Transverse colon (tissue), 4 donors: ENCODE results near the gene PIGU. TPM values are rescaled to one million over a fixed set of nuclear protein-coding genes. Genes with fewer than 3 reads are reported as not detected.

Experiments used
- DNase-seq: peaks from one replicate; pipeline ENCODE4 v3.0.0-alpha.2; 2019
- H3K27ac ChIP-seq, 4 donors: fragments of 200-600 bp; sonication (generic); 2 replicates each; pipeline ENCODE4 v1.5.1; 2016 to 2018; ENCODE audit warnings: inconsistent platforms in 4 of 4
- H3K27me3 ChIP-seq: fragments of 200-600 bp; sonication (generic); 2 replicates; pipeline ENCODE4 v1.5.1; 2017; ENCODE audit warnings: inconsistent platforms
- H3K36me3 ChIP-seq, 4 donors: fragments of 200-600 bp; sonication (generic); 2 replicates each; pipeline ENCODE4 v1.5.1; 2017 to 2019; ENCODE audit warnings: inconsistent platforms in 4 of 4
- H3K4me1 ChIP-seq, 4 donors: fragments of 200-600 bp; sonication (generic); 2 replicates each; pipeline ENCODE4 v1.5.1; 2017 to 2020; ENCODE audit warnings: inconsistent platforms in 4 of 4
- H3K4me3 ChIP-seq, 4 donors: fragments of 200-600 bp; sonication (generic); 1 replicate in 1 of 4; 2 replicates in 3 of 4; pipeline versions ENCODE4 v1.5.1 to v1.6.1; 2017 to 2019; ENCODE audit warnings: inconsistent platforms in 4 of 4
- H3K9me3 ChIP-seq, 2 donors: fragments of 200-600 bp; sonication (generic); 2 replicates each; pipeline ENCODE4 v1.5.1; 2017 to 2019; ENCODE audit warnings: inconsistent platforms in 2 of 2
- EP300 ChIP-seq: sonication (generic); formaldehyde crosslinking; IDR thresholded peaks from one replicate; pipeline ENCODE4 v1.6.1; 2017; ENCODE audit warnings: antibody characterized with exemption, low read depth
- POLR2A ChIP-seq: fragments of 450-650 bp; IDR thresholded peaks from one replicate; pipeline ENCODE4 v1.6.1; 2016; ENCODE audit warnings: antibody characterized with exemption, mild to moderate bottlenecking, moderate library complexity
- POLR2AphosphoS5 ChIP-seq, 3 donors: sonication (generic); formaldehyde crosslinking; IDR thresholded peaks; one replicate each; pipeline ENCODE4 v1.6.1; 2016; ENCODE audit warnings: antibody characterized with exemption in 3 of 3
- WGBS, 2 donors: methylation state at CpG; one replicate each; pipeline ENCODE4 v1.1.5; 2018; ENCODE audit warnings: low coverage in 1 of 2; 5-methylcytosine and 5-hydroxymethylcytosine counted together
- in situ Hi-C, 4 donors: fragments of 200-750 bp; cut with MboI; loops; one replicate each; pipeline versions ENCODE4 v1.15.0 to v1.15.1; 2017; ENCODE audit warnings: low sequenced_read_pairs in 3 of 4, low pct_ligation_motif_present in 1 of 4, low pct_unique_long_range_greater_than_20kb in 1 of 4
- intact Hi-C: fragments of 100-400 bp; cut with DNase I; formaldehyde crosslinking; loops from one replicate; pipeline ENCODE4 v1.15.1; 2023; ENCODE audit warnings: low total_unique reads
- total RNA-seq, 4 donors: library from RNA; depleted of rRNA; stranded (reverse); fragments of >200 nt; gene quantifications; one replicate each; pipeline ENCODE4 v1.1.0, GENCODE V29; 2016
- TF ChIP-seq, protein P1 (sequence below), 5 experiments: fragments of 200-600 bp in 3 of 5; fragments of 450-650 bp in 2 of 5; sonication (generic) in 3 of 5; IDR thresholded peaks; 1 replicate in 2 of 5; 2 replicates in 3 of 5; pipeline ENCODE4 v1.5.1; 2016 to 2017; ENCODE audit warnings: antibody characterized with exemption in 5 of 5, inconsistent platforms in 3 of 5, mild to moderate bottlenecking in 2 of 5, moderate library complexity in 1 of 5

Gene PIGU
- total RNA-seq, 4 donors from 2014 or later: 4.1 to 28.7 (median 16.8) TPM

- no peaks in the 10 kb centered on the region for H3K36me3 ChIP-seq
- no peaks in the 10 kb centered on the region for H3K27me3 ChIP-seq
- peaks cover 8 to 95% (median 47%) of the 10 kb centered on the region in 4 donors for H3K4me1 ChIP-seq
- intact Hi-C loops (no loop called here), in situ Hi-C loops (no loop called here)
- TF ChIP-seq, protein P1, sequence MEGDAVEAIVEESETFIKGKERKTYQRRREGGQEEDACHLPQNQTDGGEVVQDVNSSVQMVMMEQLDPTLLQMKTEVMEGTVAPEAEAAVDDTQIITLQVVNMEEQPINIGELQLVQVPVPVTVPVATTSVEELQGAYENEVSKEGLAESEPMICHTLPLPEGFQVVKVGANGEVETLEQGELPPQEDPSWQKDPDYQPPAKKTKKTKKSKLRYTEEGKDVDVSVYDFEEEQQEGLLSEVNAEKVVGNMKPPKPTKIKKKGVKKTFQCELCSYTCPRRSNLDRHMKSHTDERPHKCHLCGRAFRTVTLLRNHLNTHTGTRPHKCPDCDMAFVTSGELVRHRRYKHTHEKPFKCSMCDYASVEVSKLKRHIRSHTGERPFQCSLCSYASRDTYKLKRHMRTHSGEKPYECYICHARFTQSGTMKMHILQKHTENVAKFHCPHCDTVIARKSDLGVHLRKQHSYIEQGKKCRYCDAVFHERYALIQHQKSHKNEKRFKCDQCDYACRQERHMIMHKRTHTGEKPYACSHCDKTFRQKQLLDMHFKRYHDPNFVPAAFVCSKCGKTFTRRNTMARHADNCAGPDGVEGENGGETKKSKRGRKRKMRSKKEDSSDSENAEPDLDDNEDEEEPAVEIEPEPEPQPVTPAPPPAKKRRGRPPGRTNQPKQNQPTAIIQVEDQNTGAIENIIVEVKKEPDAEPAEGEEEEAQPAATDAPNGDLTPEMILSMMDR (IDR thresholded peaks at IDR 0.05): no peak
- peak in 1 of 3 donors; percentile 64 for TF ChIP-seq POLR2AphosphoS5 (IDR thresholded peaks at IDR 0.05)
- peak overlapping the region; percentile 75 to 81 (median 78) for H3K27ac ChIP-seq
- H3K9me3 ChIP-seq: no peaks in the 10 kb centered on the region
- H3K4me3 ChIP-seq: no peak overlapping the region
- WGBS, 2 donors: 78 to 86% methylated on average over 4 to 5 of the region's 5 CpGs
- no peak for DNase-seq
Observed at GRCh38 chr20:34637245-34638038, 39.5 kb downstream of the PIGU start.

- 48 to 49% methylated on average over 3 of the region's 3 CpGs for WGBS, 2 donors
Observed at GRCh38 chr20:34636648-34637047, 40.2 kb downstream of the PIGU start.

DNA sequence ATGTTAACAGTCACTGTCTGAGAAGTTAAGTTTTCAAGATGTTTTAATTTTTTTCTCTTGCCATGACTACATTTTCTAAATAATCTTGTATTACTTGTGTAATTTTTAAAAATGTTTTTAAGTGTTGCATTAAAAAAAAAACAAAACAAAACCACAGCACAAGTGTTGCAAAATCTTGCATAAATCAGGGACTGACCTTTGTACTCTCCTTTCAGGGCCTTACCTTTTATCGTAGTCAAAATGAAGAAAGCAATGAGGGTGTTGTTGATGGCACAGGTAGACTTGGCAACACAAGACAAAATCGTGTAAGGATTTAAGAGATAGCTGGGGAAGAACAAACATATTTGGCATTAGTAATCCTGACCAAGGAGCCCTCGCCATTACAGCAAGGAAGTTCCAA, 42.5 kb downstream of the PIGU start:
- H3K36me3 ChIP-seq: no peaks in the 10 kb centered on the region
- H3K27ac ChIP-seq: peak overlapping the region; percentile 70 to 85 (median 78)
- H3K27me3 ChIP-seq: no peaks in the 10 kb centered on the region
- intact Hi-C loops: no loop called here
- H3K4me3 ChIP-seq: no peak overlapping the region
- peaks cover 8 to 73% (median 42%) of the 10 kb centered on the region in 4 donors for H3K4me1 ChIP-seq
- WGBS, 2 donors: 53 to 86% methylated on average over 3 of the region's 3 CpGs
- H3K9me3 ChIP-seq: no peaks in the 10 kb centered on the region
- TF ChIP-seq, protein P1 (IDR thresholded peaks at IDR 0.05): no peak
- TF ChIP-seq EP300 (no peak), POLR2AphosphoS5 (IDR thresholded peaks at IDR 0.05) (no peak), POLR2A (no peak)
- no peak for DNase-seq
- in situ Hi-C loops: no loop called here

More at GRCh38 chr20:34636648-34637047, 40.2 kb downstream of the PIGU start:
- Histone ChIP-seq H3K9me3 (no peaks in the 10 kb centered on the region), H3K27ac (peak overlapping the region; percentile 75 to 81 (median 78)), H3K36me3 (no peaks in the 10 kb centered on the region), H3K27me3 (no peaks in the 10 kb centered on the region), H3K4me3 (no peak overlapping the region), H3K4me1 (peaks cover 8 to 95% (median 49%) of the 10 kb centered on the region in 4 donors)
- DNase-seq: no peak
- in situ Hi-C loops (no loop called here), intact Hi-C loops (no loop called here)
- TF ChIP-seq, protein P1 (IDR thresholded peaks at IDR 0.05): no peak
- no peak for TF ChIP-seq EP300
- TF ChIP-seq POLR2AphosphoS5 (IDR thresholded peaks at IDR 0.05): no peak
- TF ChIP-seq POLR2A: no peak

- no peaks in the 10 kb centered on the region for H3K27me3 ChIP-seq
- H3K4me1 ChIP-seq: peaks cover 8 to 63% (median 30%) of the 10 kb centered on the region in 4 donors
- 36 to 57% methylated on average over 1 to 3 of the region's 3 CpGs for WGBS, 2 donors
- TF ChIP-seq, protein P1 (IDR thresholded peaks at IDR 0.05): no peak
- TF ChIP-seq POLR2A (no peak), EP300 (no peak), POLR2AphosphoS5 (IDR thresholded peaks at IDR 0.05) (peak in 1 of 3 donors; percentile 36)
- no peaks in the 10 kb centered on the region for H3K36me3 ChIP-seq
- in situ Hi-C loops (no loop called here), intact Hi-C loops (no loop called here)
- H3K27ac ChIP-seq: peak overlapping the region; percentile 70 to 85 (median 78)
- H3K4me3 ChIP-seq: no peak overlapping the region
- peak; percentile 39 for DNase-seq
- no peaks in the 10 kb centered on the region for H3K9me3 ChIP-seq
Observed at GRCh38 chr20:34632870-34633452, 43.9 kb downstream of the PIGU start.
